Activated T-cell treated with anti-CD3 and anti-CD28 coated beads, Interleukin-2, amount 50 U/mL, for 24 hours (primary cell): ENCODE measurements around the gene DYNLL2.
"Not testable (repeated sequence)": the region's sequence is repeated elsewhere in the genome, so short reads cannot be mapped to it uniquely, and the experiment has no call there.

ENCODE experiments used
- DNase-seq: peaks from one replicate; pipeline ENCODE4 v3.0.0-alpha.2; 2020
- H3K27ac Mint-ChIP-seq: 2 replicates; pipeline ENCODE4 v1.8.0; 2020; ENCODE audit warnings: mild to moderate bottlenecking, mixed read lengths
- H3K27me3 Mint-ChIP-seq: 2 replicates; pipeline ENCODE4 v1.8.0; 2020; ENCODE audit warnings: mixed read lengths
- H3K36me3 Mint-ChIP-seq: 2 replicates; pipeline ENCODE4 v1.8.0; 2020; ENCODE audit warnings: low read depth, mixed read lengths
- H3K4me1 Mint-ChIP-seq: 2 replicates; pipeline ENCODE4 v1.8.0; 2020; ENCODE audit warnings: low read depth, mixed read lengths
- H3K4me3 Mint-ChIP-seq: 2 replicates; pipeline ENCODE4 v1.8.0; 2020; ENCODE audit warnings: mild to moderate bottlenecking, moderate library complexity, mixed read lengths
- H3K9me3 Mint-ChIP-seq: 2 replicates; pipeline ENCODE4 v1.8.0; 2020; ENCODE audit warnings: mixed read lengths

Gene DYNLL2

GRCh38 chr17:58107306-58107705 lies 24.1 kb downstream of the DYNLL2 start:
- no peaks in the 10 kb centered on the region for H3K4me1 Mint-ChIP-seq
- no peaks in the 10 kb centered on the region for H3K36me3 Mint-ChIP-seq
- H3K27me3 Mint-ChIP-seq = no peaks in the 10 kb centered on the region
- no peak overlapping the region for H3K4me3 Mint-ChIP-seq
- H3K27ac Mint-ChIP-seq = no peak overlapping the region
- H3K9me3 Mint-ChIP-seq = no peaks in the 10 kb centered on the region
- no peak for DNase-seq

- Mint-ChIP-seq H3K9me3 (no peaks in the 10 kb centered on the region), H3K4me3 (no peak overlapping the region), H3K27ac (no peak overlapping the region), H3K4me1 (peaks cover 2% of the 10 kb centered on the region), H3K36me3 (no peaks in the 10 kb centered on the region), H3K27me3 (no peaks in the 10 kb centered on the region)
- no peak for DNase-seq
Measured at GRCh38 chr17:58109197-58109596, 26.0 kb downstream of the DYNLL2 start.

GRCh38 chr17:58110012-58110411 lies 26.8 kb downstream of the DYNLL2 start:
- DNase-seq = no peak
- Mint-ChIP-seq H3K4me1 (peaks cover 2% of the 10 kb centered on the region), H3K9me3 (no peaks in the 10 kb centered on the region), H3K27me3 (no peaks in the 10 kb centered on the region), H3K36me3 (no peaks in the 10 kb centered on the region), H3K27ac (no peak overlapping the region), H3K4me3 (no peak overlapping the region)

GRCh38 chr17:58111676-58112075 lies 28.5 kb downstream of the DYNLL2 start:
- Mint-ChIP-seq H3K4me3 (no peak overlapping the region), H3K27ac (no peak overlapping the region), H3K9me3 (no peaks in the 10 kb centered on the region), H3K4me1 (peaks cover 2% of the 10 kb centered on the region), H3K27me3 (no peaks in the 10 kb centered on the region), H3K36me3 (no peaks in the 10 kb centered on the region)
- DNase-seq = no peak

GRCh38 chr17:58112970-58113631 lies 29.9 kb downstream of the DYNLL2 start:
- no peaks in the 10 kb centered on the region for H3K9me3 Mint-ChIP-seq
- H3K4me3 Mint-ChIP-seq = no peak overlapping the region
- H3K4me1 Mint-ChIP-seq = peaks cover 2% of the 10 kb centered on the region
- DNase-seq = peak; percentile 90
- H3K27me3 Mint-ChIP-seq = peaks cover 3% of the 10 kb centered on the region
- no peaks in the 10 kb centered on the region for H3K36me3 Mint-ChIP-seq
- H3K27ac Mint-ChIP-seq = no peak overlapping the region

GRCh38 chr17:58113947-58114346 lies 30.7 kb downstream of the DYNLL2 start:
- H3K27ac Mint-ChIP-seq = no peak overlapping the region
- H3K36me3 Mint-ChIP-seq = no peaks in the 10 kb centered on the region
- no peak overlapping the region for H3K4me3 Mint-ChIP-seq
- no peak for DNase-seq
- peaks cover 6% of the 10 kb centered on the region for H3K27me3 Mint-ChIP-seq
- H3K9me3 Mint-ChIP-seq = no peaks in the 10 kb centered on the region
- H3K4me1 Mint-ChIP-seq = peaks cover 2% of the 10 kb centered on the region

GRCh38 chr17:58117382-58117781 lies 34.2 kb downstream of the DYNLL2 start:
- H3K36me3 Mint-ChIP-seq = no peaks in the 10 kb centered on the region
- H3K27ac Mint-ChIP-seq = no peak overlapping the region
- H3K9me3 Mint-ChIP-seq = no peaks in the 10 kb centered on the region
- DNase-seq = no peak
- peaks cover 6% of the 10 kb centered on the region for H3K4me1 Mint-ChIP-seq
- peaks cover 14% of the 10 kb centered on the region for H3K27me3 Mint-ChIP-seq
- no peak overlapping the region for H3K4me3 Mint-ChIP-seq

GRCh38 chr17:58119491-58119890 lies 36.3 kb downstream of the DYNLL2 start:
- Mint-ChIP-seq H3K4me1 (peaks cover 4% of the 10 kb centered on the region), H3K36me3 (no peaks in the 10 kb centered on the region), H3K27me3 (peaks cover 14% of the 10 kb centered on the region), H3K9me3 (no peaks in the 10 kb centered on the region), H3K27ac (no peak overlapping the region), H3K4me3 (no peak overlapping the region)
- DNase-seq = no peak

GRCh38 chr17:58120195-58120822 lies 37.1 kb downstream of the DYNLL2 start:
- peaks cover 4% of the 10 kb centered on the region for H3K4me1 Mint-ChIP-seq
- no peaks in the 10 kb centered on the region for H3K9me3 Mint-ChIP-seq
- no peak overlapping the region for H3K27ac Mint-ChIP-seq
- H3K4me3 Mint-ChIP-seq = no peak overlapping the region
- H3K27me3 Mint-ChIP-seq = peaks cover 14% of the 10 kb centered on the region
- H3K36me3 Mint-ChIP-seq = no peaks in the 10 kb centered on the region
- DNase-seq = no peak

- no peak overlapping the region for H3K4me3 Mint-ChIP-seq
- no peaks in the 10 kb centered on the region for H3K9me3 Mint-ChIP-seq
- no peak for DNase-seq
Measured at GRCh38 chr17:58121925-58122324, 38.7 kb downstream of the DYNLL2 start.

GRCh38 chr17:58127846-58128245 lies 44.6 kb downstream of the DYNLL2 start:
- H3K27me3 Mint-ChIP-seq = no peaks in the 10 kb centered on the region
- no peaks in the 10 kb centered on the region for H3K4me1 Mint-ChIP-seq
- no peak overlapping the region for H3K4me3 Mint-ChIP-seq
- H3K9me3 Mint-ChIP-seq = no peaks in the 10 kb centered on the region
- no peak for DNase-seq
- no peaks in the 10 kb centered on the region for H3K36me3 Mint-ChIP-seq
- H3K27ac Mint-ChIP-seq = no peak overlapping the region

More at GRCh38 chr17:58121925-58122324, 38.7 kb downstream of the DYNLL2 start:
- H3K27ac Mint-ChIP-seq = no peak overlapping the region
- H3K27me3 Mint-ChIP-seq = peaks cover 14% of the 10 kb centered on the region
- H3K4me1 Mint-ChIP-seq = peaks cover 4% of the 10 kb centered on the region
- H3K36me3 Mint-ChIP-seq = no peaks in the 10 kb centered on the region

GRCh38 chr17:58132697-58133096 lies 49.5 kb downstream of the DYNLL2 start:
- H3K4me1 Mint-ChIP-seq, H3K4me3 Mint-ChIP-seq, DNase-seq, H3K27ac Mint-ChIP-seq, H3K9me3 Mint-ChIP-seq, H3K36me3 Mint-ChIP-seq, H3K27me3 Mint-ChIP-seq: not testable (repeated sequence)

- H3K4me3 Mint-ChIP-seq = no peak overlapping the region
- H3K4me1 Mint-ChIP-seq = no peaks in the 10 kb centered on the region
- no peak for DNase-seq
- H3K27me3 Mint-ChIP-seq = no peaks in the 10 kb centered on the region
- no peaks in the 10 kb centered on the region for H3K36me3 Mint-ChIP-seq
- no peak overlapping the region for H3K27ac Mint-ChIP-seq
- no peaks in the 10 kb centered on the region for H3K9me3 Mint-ChIP-seq
Measured at GRCh38 chr17:58136669-58137279, 53.6 kb downstream of the DYNLL2 start.

- Mint-ChIP-seq H3K4me1 (no peaks in the 10 kb centered on the region), H3K36me3 (peaks cover 6% of the 10 kb centered on the region), H3K9me3 (peaks cover 18% of the 10 kb centered on the region), H3K4me3 (no peak overlapping the region), H3K27ac (no peak overlapping the region), H3K27me3 (no peaks in the 10 kb centered on the region)
- DNase-seq = no peak
Measured at GRCh38 chr17:58141505-58141904, 58.3 kb downstream of the DYNLL2 start.

- H3K27ac Mint-ChIP-seq, H3K4me3 Mint-ChIP-seq, H3K27me3 Mint-ChIP-seq, H3K4me1 Mint-ChIP-seq, H3K36me3 Mint-ChIP-seq, DNase-seq: not testable (repeated sequence)
- peaks cover 18% of the 10 kb centered on the region for H3K9me3 Mint-ChIP-seq
Measured at GRCh38 chr17:58143335-58143734, 60.1 kb downstream of the DYNLL2 start.
